ENCODE data around the gene EYA2. TPM values are rescaled to one million over a fixed set of nuclear protein-coding genes. Genes with fewer than 3 reads are reported as not detected.
A peak's percentile ranks its signal among the peaks of the same experiment; 100 is the strongest.
"Not testable (repeated sequence)": the region's sequence is repeated elsewhere in the genome, so short reads cannot be mapped to it uniquely, and the experiment has no call there.

The EYA2 gene
- total and polyA plus RNA-seq, 9 donors: 1.5 to 8.6 (median 3.2) TPM

- Histone ChIP-seq H3K27ac (ENCODE audit: low read length) (no peak overlapping the region), H3K4me1 (ENCODE audit: control insufficient read depth, insufficient read depth, low read length) (peaks cover 2% of the 10 kb centered on the region), H3K27me3 (ENCODE audit: control insufficient read depth, insufficient read depth, low read length) (no peaks in the 10 kb centered on the region), H3K36me3 (ENCODE audit: control insufficient read depth, insufficient read depth, low read length) (peaks cover 10% of the 10 kb centered on the region), H3K9me3 (replicated peaks; ENCODE audit: control insufficient read depth, low read depth, low read length) (no peaks in the 10 kb centered on the region), H3K4me3 (ENCODE audit: low read length) (no peak overlapping the region)
- DNase-seq: no peak
- 100% methylated on average over 2 of the region's 12 CpGs for WGBS (ENCODE audit: insufficient coverage)
Observed at GRCh38 chr20:47204008-47204849, 309.6 kb downstream of the EYA2 start.

GRCh38 chr20:47204850-47205122 is 310.1 kb downstream of the EYA2 start:
- not testable (repeated sequence) for H3K27me3 ChIP-seq (ENCODE audit: control insufficient read depth, insufficient read depth, low read length); H3K27ac ChIP-seq (ENCODE audit: low read length); H3K4me3 ChIP-seq (ENCODE audit: low read length); DNase-seq; H3K4me1 ChIP-seq (ENCODE audit: control insufficient read depth, insufficient read depth, low read length); H3K9me3 ChIP-seq (replicated peaks; ENCODE audit: control insufficient read depth, low read depth, low read length)
- peaks cover 13% of the 10 kb centered on the region for H3K36me3 ChIP-seq (ENCODE audit: control insufficient read depth, insufficient read depth, low read length)
- 96% methylated on average over 9 of the region's 11 CpGs for WGBS (ENCODE audit: insufficient coverage)

GRCh38 chr20:47205577-47206123 is 311.0 kb downstream of the EYA2 start:
- DNase-seq: peak; percentile 86
- Histone ChIP-seq H3K4me1 (ENCODE audit: control insufficient read depth, insufficient read depth, low read length) (peaks cover 2% of the 10 kb centered on the region), H3K4me3 (ENCODE audit: low read length) (no peak overlapping the region), H3K36me3 (ENCODE audit: control insufficient read depth, insufficient read depth, low read length) (peaks cover 21% of the 10 kb centered on the region), H3K9me3 (replicated peaks; ENCODE audit: control insufficient read depth, low read depth, low read length) (no peaks in the 10 kb centered on the region), H3K27me3 (ENCODE audit: control insufficient read depth, insufficient read depth, low read length) (no peaks in the 10 kb centered on the region), H3K27ac (ENCODE audit: low read length) (no peak overlapping the region)
- WGBS (ENCODE audit: insufficient coverage): 22% methylated on average over 6 of the region's 9 CpGs

GRCh38 chr20:47206552-47206951 is 311.9 kb downstream of the EYA2 start:
- H3K4me1 ChIP-seq (ENCODE audit: control insufficient read depth, insufficient read depth, low read length); DNase-seq; H3K27ac ChIP-seq (ENCODE audit: low read length); H3K27me3 ChIP-seq (ENCODE audit: control insufficient read depth, insufficient read depth, low read length); H3K4me3 ChIP-seq (ENCODE audit: low read length); H3K9me3 ChIP-seq (replicated peaks; ENCODE audit: control insufficient read depth, low read depth, low read length): not testable (repeated sequence)
- H3K36me3 ChIP-seq (ENCODE audit: control insufficient read depth, insufficient read depth, low read length): peaks cover 30% of the 10 kb centered on the region
- 79% methylated on average over 4 of the region's 10 CpGs for WGBS (ENCODE audit: insufficient coverage)

GRCh38 chr20:47206962-47207641 is 312.5 kb downstream of the EYA2 start:
- 84% methylated on average over 6 of the region's 9 CpGs for WGBS (ENCODE audit: insufficient coverage)
- no peak overlapping the region for H3K27ac ChIP-seq (ENCODE audit: low read length)
- peaks cover 2% of the 10 kb centered on the region for H3K4me1 ChIP-seq (ENCODE audit: control insufficient read depth, insufficient read depth, low read length)
- H3K9me3 ChIP-seq (replicated peaks; ENCODE audit: control insufficient read depth, low read depth, low read length): no peaks in the 10 kb centered on the region
- peaks cover 35% of the 10 kb centered on the region for H3K36me3 ChIP-seq (ENCODE audit: control insufficient read depth, insufficient read depth, low read length)
- DNase-seq: no peak
- H3K27me3 ChIP-seq (ENCODE audit: control insufficient read depth, insufficient read depth, low read length): no peaks in the 10 kb centered on the region
- H3K4me3 ChIP-seq (ENCODE audit: low read length): no peak overlapping the region

- H3K27me3 ChIP-seq (ENCODE audit: control insufficient read depth, insufficient read depth, low read length): no peaks in the 10 kb centered on the region
- H3K9me3 ChIP-seq (replicated peaks; ENCODE audit: control insufficient read depth, low read depth, low read length): no peaks in the 10 kb centered on the region
- no peak overlapping the region for H3K4me3 ChIP-seq (ENCODE audit: low read length)
- 92% methylated on average over 7 of the region's 18 CpGs for WGBS (ENCODE audit: insufficient coverage)
- peaks cover 49% of the 10 kb centered on the region for H3K36me3 ChIP-seq (ENCODE audit: control insufficient read depth, insufficient read depth, low read length)
- no peak for DNase-seq
- peaks cover 2% of the 10 kb centered on the region for H3K4me1 ChIP-seq (ENCODE audit: control insufficient read depth, insufficient read depth, low read length)
- H3K27ac ChIP-seq (ENCODE audit: low read length): no peak overlapping the region
Observed at GRCh38 chr20:47208534-47209174, 314.0 kb downstream of the EYA2 start.

- WGBS (ENCODE audit: insufficient coverage): 91% methylated on average over 10 of the region's 17 CpGs
- H3K27ac ChIP-seq (ENCODE audit: low read length): no peak overlapping the region
- no peak overlapping the region for H3K4me3 ChIP-seq (ENCODE audit: low read length)
- no peak for DNase-seq
- H3K4me1 ChIP-seq (ENCODE audit: control insufficient read depth, insufficient read depth, low read length): peaks cover 2% of the 10 kb centered on the region
- peaks cover 59% of the 10 kb centered on the region for H3K36me3 ChIP-seq (ENCODE audit: control insufficient read depth, insufficient read depth, low read length)
- H3K27me3 ChIP-seq (ENCODE audit: control insufficient read depth, insufficient read depth, low read length): no peaks in the 10 kb centered on the region
- no peaks in the 10 kb centered on the region for H3K9me3 ChIP-seq (replicated peaks; ENCODE audit: control insufficient read depth, low read depth, low read length)
Observed at GRCh38 chr20:47209982-47210381, 315.3 kb downstream of the EYA2 start.

- H3K9me3 ChIP-seq (replicated peaks; ENCODE audit: control insufficient read depth, low read depth, low read length): no peaks in the 10 kb centered on the region
- H3K27me3 ChIP-seq (ENCODE audit: control insufficient read depth, insufficient read depth, low read length): no peaks in the 10 kb centered on the region
- no peak for DNase-seq
- no peak overlapping the region for H3K4me3 ChIP-seq (ENCODE audit: low read length)
- peaks cover 63% of the 10 kb centered on the region for H3K36me3 ChIP-seq (ENCODE audit: control insufficient read depth, insufficient read depth, low read length)
- H3K27ac ChIP-seq (ENCODE audit: low read length): no peak overlapping the region
- WGBS (ENCODE audit: insufficient coverage): 81% methylated on average over 6 of the region's 13 CpGs
- H3K4me1 ChIP-seq (ENCODE audit: control insufficient read depth, insufficient read depth, low read length): peaks cover under 1% of the 10 kb centered on the region
Observed at GRCh38 chr20:47210470-47210869, 315.8 kb downstream of the EYA2 start.

GRCh38 chr20:47211036-47211435 is 316.4 kb downstream of the EYA2 start:
- Histone ChIP-seq H3K4me1 (ENCODE audit: control insufficient read depth, insufficient read depth, low read length) (no peaks in the 10 kb centered on the region), H3K9me3 (replicated peaks; ENCODE audit: control insufficient read depth, low read depth, low read length) (no peaks in the 10 kb centered on the region), H3K36me3 (ENCODE audit: control insufficient read depth, insufficient read depth, low read length) (peaks cover 68% of the 10 kb centered on the region), H3K27ac (ENCODE audit: low read length) (no peak overlapping the region), H3K4me3 (ENCODE audit: low read length) (no peak overlapping the region), H3K27me3 (ENCODE audit: control insufficient read depth, insufficient read depth, low read length) (no peaks in the 10 kb centered on the region)
- no peak for DNase-seq
- WGBS (ENCODE audit: insufficient coverage): 88% methylated on average over 5 of the region's 7 CpGs

- H3K4me1 ChIP-seq (ENCODE audit: control insufficient read depth, insufficient read depth, low read length): no peaks in the 10 kb centered on the region
- no peak overlapping the region for H3K4me3 ChIP-seq (ENCODE audit: low read length)
- peaks cover 81% of the 10 kb centered on the region for H3K36me3 ChIP-seq (ENCODE audit: control insufficient read depth, insufficient read depth, low read length)
- no peak overlapping the region for H3K27ac ChIP-seq (ENCODE audit: low read length)
- H3K9me3 ChIP-seq (replicated peaks; ENCODE audit: control insufficient read depth, low read depth, low read length): no peaks in the 10 kb centered on the region
- H3K27me3 ChIP-seq (ENCODE audit: control insufficient read depth, insufficient read depth, low read length): no peaks in the 10 kb centered on the region
- DNase-seq: no peak
- WGBS (ENCODE audit: insufficient coverage): 100% methylated on average over 1 of the region's 9 CpGs
Observed at GRCh38 chr20:47212606-47213207, 318.1 kb downstream of the EYA2 start.

Measured in muscle of leg (tissue), 11 donors.